Measurements from ENCODE around the gene ELMOD3. TPM values are rescaled to one million over a fixed set of nuclear protein-coding genes. Genes with fewer than 3 reads are reported as not detected.

The ELMOD3 gene
- total and polyA plus RNA-seq, 7 experiments from 2014 or later, result 9.4 to 33.3 (median 21.0) TPM

DNA sequence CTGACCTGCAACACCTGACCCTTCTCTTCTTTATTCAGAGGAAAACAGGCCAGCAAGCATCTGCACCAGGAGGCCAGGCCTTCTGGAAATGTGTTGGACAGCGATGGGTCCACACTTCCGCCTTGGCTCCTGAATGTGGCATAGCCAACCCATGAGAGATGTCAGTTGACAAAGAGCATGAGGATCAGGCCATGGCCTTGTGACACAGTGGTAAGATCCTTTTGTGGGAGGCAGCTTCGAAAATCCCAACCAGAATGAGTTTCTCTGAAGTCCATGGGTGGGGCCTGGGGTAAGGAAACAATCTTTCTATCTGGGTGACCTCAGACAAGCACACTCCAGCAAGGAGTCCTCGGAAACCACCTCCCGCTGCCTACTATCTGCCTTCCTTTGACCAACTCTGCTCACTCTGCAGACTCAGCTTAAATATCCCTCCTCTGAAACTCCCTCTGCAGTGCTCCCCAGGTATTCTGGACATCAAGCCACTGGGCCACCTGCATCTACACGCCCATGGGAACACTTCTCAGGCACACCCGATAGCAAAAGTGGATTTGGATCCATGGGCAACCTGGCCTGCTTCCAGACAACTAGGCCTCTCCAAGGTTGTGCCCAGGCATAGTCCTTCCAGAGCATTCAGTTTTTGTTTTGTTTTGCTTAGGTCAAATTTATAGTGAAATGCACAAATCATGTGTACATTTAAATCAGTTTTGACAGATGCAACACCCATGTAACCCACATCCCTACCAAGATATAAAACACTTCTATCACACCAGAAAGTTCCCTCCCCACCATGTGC lies 60.4 kb downstream of the ELMOD3 start:
- intact Hi-C loops (cut with micrococcal nuclease), result loop anchor here in 1 of 2 donors (10.0 kb wide), 1 partner anchor 780 kb away; the partner anchor contains the start of genes IMMT and MRPL35
- H3K4me3 Mint-ChIP-seq, result peak overlapping the region in 3 of 10 donors; percentile 15 to 47 (median 18)

DNA sequence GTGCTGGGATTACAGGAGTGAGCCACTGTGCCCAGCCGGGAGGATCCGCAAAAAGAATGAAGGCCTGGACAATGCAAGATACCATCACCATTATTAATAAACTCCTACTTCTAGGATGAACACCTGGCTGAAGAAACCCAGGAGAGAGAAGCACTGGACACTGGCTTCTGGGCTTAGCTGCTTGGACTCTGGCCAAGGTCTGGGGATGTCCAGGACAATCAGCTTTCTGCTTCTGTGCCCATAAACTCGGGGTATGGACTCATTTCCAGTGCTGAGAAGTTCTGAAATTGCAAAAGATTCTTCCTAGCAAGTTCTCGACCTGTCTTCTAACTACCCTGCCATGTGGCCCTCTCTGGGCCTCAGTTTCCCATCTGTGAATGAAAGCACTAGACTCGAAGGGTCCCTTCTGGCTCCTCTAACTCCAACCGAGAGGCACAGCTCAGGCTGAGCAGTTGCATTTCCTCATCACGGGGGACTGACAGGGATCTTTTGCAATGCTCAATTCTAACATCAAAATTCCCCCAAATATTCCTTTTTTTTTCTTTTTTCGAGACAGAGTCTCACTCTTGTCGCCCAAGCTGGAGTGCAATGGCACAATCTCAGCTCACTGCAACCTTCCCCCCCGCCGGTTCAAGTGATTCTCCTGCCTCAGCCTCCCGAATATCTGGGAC lies 61.5 kb downstream of the ELMOD3 start:
- no peaks in the 10 kb centered on the region for H3K27me3 ChIP-seq (ENCODE audit: control insufficient read depth in 2 of 2, insufficient read depth in 2 of 2, low read length in 2 of 2)
- H3K27me3 Mint-ChIP-seq, result peaks cover 0 to 14% (median 0%) of the 10 kb centered on the region in 5 donors
- no peaks in the 10 kb centered on the region for H3K9me3 ChIP-seq (ENCODE audit: control insufficient read depth in 2 of 3, low read length in 3 of 3)
- DNase-seq, result no peak
- ChIA-PET POLR2A (interaction anchor here (0.9 to 1.3 kb wide), 2 partner anchors 122 to 167 kb away, joined by 4 to 5 read pairs; partner anchors contain the start of gene MAT2A), CTCF (interaction anchor here (5.9 kb wide), 1 partner anchor 134 kb away, joined by 163 read pairs; no protein-coding TSS in a partner anchor)
- H3K4me3 ChIP-seq (ENCODE audit: low read length), result no peak overlapping the region
- H3K9me3 Mint-ChIP-seq, result peaks cover 0 to 2% (median 0%) of the 10 kb centered on the region in 11 donors
- intact Hi-C loops (cut with micrococcal nuclease), result loop anchor here in 1 of 2 donors (10.0 kb wide), 1 partner anchor 779 kb away; the partner anchor contains the start of genes IMMT and MRPL35
- ATAC-seq, result no peak
- H3K27ac ChIP-seq (ENCODE audit: low read depth, low read length), result no peak overlapping the region
- peaks cover 20 to 25% of the 10 kb centered on the region in 2 donors for H3K4me1 ChIP-seq (ENCODE audit: control insufficient read depth in 2 of 2, insufficient read depth in 2 of 2, low read length in 2 of 2)
- H3K27ac Mint-ChIP-seq, result peak overlapping the region in 1 of 9 donors; percentile 2
- H3K4me3 Mint-ChIP-seq, result no peak overlapping the region
- no peaks in the 10 kb centered on the region for H3K36me3 Mint-ChIP-seq
- peaks cover 0 to 4% (median 0%) of the 10 kb centered on the region in 3 experiments for H3K36me3 ChIP-seq (ENCODE audit: control insufficient read depth in 2 of 3, insufficient read depth in 3 of 3, low read length in 3 of 3)
- H3K4me1 Mint-ChIP-seq, result peaks cover 14 to 59% (median 27%) of the 10 kb centered on the region in 7 donors

More for the DNA sequence above, 60.4 kb downstream of the ELMOD3 start:
- Histone ChIP-seq H3K36me3 (ENCODE audit: control insufficient read depth in 2 of 3, insufficient read depth in 3 of 3, low read length in 3 of 3) (peaks cover 0 to 4% (median 0%) of the 10 kb centered on the region in 3 experiments), H3K4me3 (ENCODE audit: low read length) (no peak overlapping the region), H3K9me3 (ENCODE audit: control insufficient read depth in 2 of 3, low read length in 3 of 3) (no peaks in the 10 kb centered on the region), H3K4me1 (ENCODE audit: control insufficient read depth in 2 of 2, insufficient read depth in 2 of 2, low read length in 2 of 2) (peaks cover 19 to 26% of the 10 kb centered on the region in 2 donors), H3K27me3 (ENCODE audit: control insufficient read depth in 2 of 2, insufficient read depth in 2 of 2, low read length in 2 of 2) (no peaks in the 10 kb centered on the region), H3K27ac (ENCODE audit: low read depth, low read length) (no peak overlapping the region)
- Mint-ChIP-seq H3K4me1 (peaks cover 11 to 58% (median 31%) of the 10 kb centered on the region in 7 donors), H3K27ac (peak overlapping the region in 4 of 9 donors; percentile 2 to 86 (median 56)), H3K27me3 (peaks cover 0 to 15% (median 0%) of the 10 kb centered on the region in 5 donors), H3K9me3 (no peaks in the 10 kb centered on the region), H3K36me3 (no peaks in the 10 kb centered on the region)
- ChIA-PET POLR2A (interaction anchor here (1.1 kb wide), 1 partner anchor 87 kb away, joined by 3 read pairs; the partner anchor contains the start of gene TGOLN2), CTCF (interaction anchor here (0.6 kb wide), 1 partner anchor 146 kb away, joined by 8 read pairs; no protein-coding TSS in a partner anchor)
- ATAC-seq, result no peak
- no peak for DNase-seq

DNA sequence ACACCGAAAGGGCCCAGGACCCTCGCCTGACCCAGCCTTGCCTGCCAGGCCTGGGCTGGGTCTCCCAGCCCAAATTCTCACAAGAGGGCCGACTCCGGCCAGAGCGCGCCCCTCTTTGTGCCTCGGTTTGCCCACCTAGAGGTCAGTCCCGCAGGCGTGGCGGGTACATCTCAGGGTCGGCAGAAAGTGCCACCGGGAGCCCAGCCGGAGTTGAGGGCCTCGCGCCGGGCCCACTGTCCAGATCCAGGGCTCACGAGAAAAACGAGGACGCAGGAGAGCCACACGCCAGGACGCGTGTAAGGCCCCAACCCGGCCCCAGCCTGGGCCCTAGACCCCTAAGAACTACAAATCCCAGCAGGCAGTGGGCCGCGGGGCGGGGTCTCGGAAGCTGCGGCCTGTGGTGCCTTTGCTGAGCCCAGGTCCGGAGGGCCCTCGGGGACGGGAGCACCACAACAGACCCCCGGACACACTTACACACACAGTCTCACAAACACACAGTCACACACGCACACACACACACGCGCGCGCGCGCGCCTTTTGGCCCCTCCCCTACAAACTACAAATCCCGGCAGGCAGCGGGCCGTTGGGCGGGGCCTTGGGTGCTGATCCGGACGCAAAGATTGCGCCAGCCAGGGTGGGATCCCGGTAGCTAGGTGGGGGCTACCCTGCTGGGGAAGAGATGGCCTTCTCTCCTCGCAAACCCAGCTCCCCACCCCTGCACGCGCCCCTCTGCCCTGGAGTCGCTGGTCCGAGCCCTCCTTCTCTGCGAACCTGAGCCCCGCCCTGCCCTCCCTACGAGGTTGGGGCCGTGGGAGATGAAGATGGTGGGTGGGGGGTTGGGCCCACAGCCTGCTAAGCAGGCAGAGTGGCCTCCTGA lies 63.8 kb downstream of the ELMOD3 start, which contains the start of gene SH2D6:
Gene SH2D6, plus strand, starts transcription at position 583 of the 877 bp plus-strand sequence. CDS start 10,752 bp downstream, outside the sequence.
- Mint-ChIP-seq H3K36me3 (no peaks in the 10 kb centered on the region), H3K4me1 (peaks cover 17 to 45% (median 23%) of the 10 kb centered on the region in 7 donors), H3K27ac (peak within 1 kb of the TSS; percentile 82 to 100 (median 96)), H3K27me3 (peaks cover 0 to 4% (median 0%) of the 10 kb centered on the region in 5 donors), H3K4me3 (peak within 1 kb of the TSS; percentile 86 to 100 (median 96)), H3K9me3 (peaks cover 0 to 2% (median 0%) of the 10 kb centered on the region in 11 donors)
- Histone ChIP-seq H3K27me3 (ENCODE audit: control insufficient read depth in 2 of 2, insufficient read depth in 2 of 2, low read length in 2 of 2) (no peaks in the 10 kb centered on the region), H3K27ac (ENCODE audit: low read depth, low read length) (peak within 1 kb of the TSS; percentile 85), H3K4me3 (ENCODE audit: low read length) (peak within 1 kb of the TSS; percentile 83), H3K4me1 (ENCODE audit: control insufficient read depth in 2 of 2, insufficient read depth in 2 of 2, low read length in 2 of 2) (peaks cover 20 to 22% of the 10 kb centered on the region in 2 donors), H3K9me3 (ENCODE audit: control insufficient read depth in 2 of 3, low read length in 3 of 3) (no peaks in the 10 kb centered on the region), H3K36me3 (ENCODE audit: control insufficient read depth in 2 of 3, insufficient read depth in 3 of 3, low read length in 3 of 3) (peaks cover 0 to 4% (median 0%) of the 10 kb centered on the region in 3 experiments)
- ChIA-PET CTCF (interaction anchor here (1.0 to 5.9 kb wide), 9 partner anchors 10 to 138 kb away, joined by 3 to 163 read pairs (median 11); partner anchors contain the start of gene MAT2A), POLR2A (interaction anchor here (0.7 to 5.0 kb wide), 16 partner anchors 10 to 193 kb away, joined by 3 to 74 read pairs (median 8); partner anchors contain the start of genes C2orf68, ELMOD3, GGCX and MAT2A)
- ATAC-seq, result peak; percentile 86
- intact Hi-C loops (cut with micrococcal nuclease), result loop anchor here (1.0 to 10.0 kb wide), 13 partner anchors 8 to 777 kb away; partner anchors contain the start of genes ELMOD3 (in 2 of the 2), GGCX (in 2 of the 2), IMMT (in 2 of the 2) and MAT2A (in 2 of the 2)
- DNase-seq, result peak; percentile 76 to 89 (median 80)

DNA sequence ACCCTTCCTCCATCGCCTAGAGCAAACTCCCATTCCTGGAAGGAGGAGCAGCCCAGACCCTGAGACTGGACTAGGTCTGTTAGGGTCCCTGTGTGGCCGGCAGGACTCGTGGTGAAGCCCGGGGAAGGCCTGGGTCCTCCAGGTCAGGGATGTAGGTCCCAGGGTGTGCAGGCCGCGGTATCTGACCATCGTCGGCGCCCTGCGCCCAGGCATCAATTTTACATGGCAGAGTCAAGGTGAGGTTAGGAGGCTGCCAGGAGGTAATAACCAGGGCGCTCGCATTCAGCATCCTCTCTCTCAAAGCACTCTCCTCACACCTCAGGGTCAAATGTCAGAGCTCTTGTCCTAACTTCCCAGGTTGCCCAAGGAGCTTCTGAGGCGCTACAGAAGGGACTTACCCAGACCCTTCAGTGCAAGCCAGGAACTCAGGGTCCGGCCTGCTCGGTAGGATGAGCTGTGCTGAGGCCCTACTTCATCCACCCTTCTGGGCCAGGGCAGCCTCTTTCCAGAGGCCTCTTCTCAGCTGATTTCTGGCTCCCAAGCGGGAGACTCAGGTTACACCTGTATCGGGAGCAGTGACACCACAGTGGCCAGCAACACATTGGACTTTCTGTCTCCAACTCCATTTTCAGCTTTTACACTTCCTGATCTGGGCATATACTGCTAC lies 64.6 kb downstream of the ELMOD3 start:
- intact Hi-C loops (cut with micrococcal nuclease), result loop anchor here (2.0 to 10.0 kb wide), 2 partner anchors 142 to 776 kb away; partner anchors contain the start of genes GGCX (in 1 of the 2), IMMT (in 1 of the 2) and MRPL35 (in 1 of the 2)
- Mint-ChIP-seq H3K4me3 (peak overlapping the region; percentile 86 to 100 (median 96)), H3K27ac (peak overlapping the region; percentile 61 to 100 (median 95)), H3K27me3 (no peaks in the 10 kb centered on the region), H3K36me3 (no peaks in the 10 kb centered on the region), H3K4me1 (peaks cover 14 to 39% (median 21%) of the 10 kb centered on the region in 7 donors), H3K9me3 (peaks cover 0 to 2% (median 0%) of the 10 kb centered on the region in 11 donors)
- H3K27ac ChIP-seq (ENCODE audit: low read depth, low read length), result peak overlapping the region; percentile 85
- ChIA-PET CTCF (interaction anchor here (0.6 to 5.9 kb wide), 16 partner anchors 8 to 287 kb away, joined by 3 to 163 read pairs (median 4); partner anchors contain the start of gene MAT2A), POLR2A (interaction anchor here (0.7 to 5.0 kb wide), 19 partner anchors 10 to 193 kb away, joined by 3 to 74 read pairs (median 8); partner anchors contain the start of genes C2orf68, ELMOD3, GGCX and MAT2A)
- H3K9me3 ChIP-seq (ENCODE audit: control insufficient read depth in 2 of 3, low read length in 3 of 3), result no peaks in the 10 kb centered on the region
- no peaks in the 10 kb centered on the region for H3K27me3 ChIP-seq (ENCODE audit: control insufficient read depth in 2 of 2, insufficient read depth in 2 of 2, low read length in 2 of 2)
- peaks cover 0 to 4% (median 0%) of the 10 kb centered on the region in 3 experiments for H3K36me3 ChIP-seq (ENCODE audit: control insufficient read depth in 2 of 3, insufficient read depth in 3 of 3, low read length in 3 of 3)
- peak overlapping the region; percentile 83 for H3K4me3 ChIP-seq (ENCODE audit: low read length)
- no peak for ATAC-seq
- no peak for DNase-seq
- peaks cover 20 to 22% of the 10 kb centered on the region in 2 donors for H3K4me1 ChIP-seq (ENCODE audit: control insufficient read depth in 2 of 2, insufficient read depth in 2 of 2, low read length in 2 of 2)

All from naive thymus-derived CD4-positive, alpha-beta T cell (primary cell).